OCI-LY3 (cell line): ENCODE results near the gene PIGW.

Experiments
- H2AFZ ChIP-seq: fragments of 200-600, 300-600 bp; shearing (Covaris generic); 2 replicates; pipeline ENCODE4 v1.6.0; 2014; ENCODE audit warnings: antibody characterized with exemption, low read depth, low read length
- H3K27ac ChIP-seq: fragments of 200-600, 300-600 bp; sonication (generic); 2 replicates; pipeline ENCODE4 v1.5.1; 2014; ENCODE audit warnings: mild to moderate bottlenecking, low read length, moderate library complexity, mixed read lengths
- H3K27me3 ChIP-seq: fragments of 200-600, 300-600 bp; sonication (generic); 2 replicates; pipeline ENCODE4 v1.6.1; 2014; ENCODE audit warnings: low read depth, low read length, mixed read lengths
- H3K36me3 ChIP-seq: fragments of 200-600, 300-600 bp; sonication (generic); replicated peaks from 2 replicates; pipeline ENCODE3; 2014; ENCODE audit warnings: low read depth, low read length, mixed read lengths
- H3K4me1 ChIP-seq: fragments of 300-600, 200-600 bp; sonication (generic); 2 replicates; pipeline ENCODE4 v1.6.1; 2014; ENCODE audit warnings: low read length, mixed read lengths
- H3K4me2 ChIP-seq: fragments of 200-600, 300-600 bp; sonication (generic); 2 replicates; pipeline ENCODE4 v1.6.1; 2014; ENCODE audit warnings: low read length, mixed read lengths
- H3K4me3 ChIP-seq: fragments of 300-600, 200-600 bp; sonication (generic); 2 replicates; pipeline ENCODE4 v1.5.1; 2014; ENCODE audit warnings: antibody characterized with exemption, mild to moderate bottlenecking, low read length, moderate library complexity
- H3K79me2 ChIP-seq: fragments of 300-600, 200-600 bp; shearing (Covaris generic); 2 replicates; pipeline ENCODE4 v1.6.1; 2014; ENCODE audit warnings: mild to moderate bottlenecking, low read length, mixed read lengths
- H3K9ac ChIP-seq: fragments of 300-600, 200-600 bp; shearing (Covaris generic); 2 replicates; pipeline ENCODE4 v1.6.0; 2014; ENCODE audit warnings: mild to moderate bottlenecking, low read length, moderate library complexity
- H3K9me3 ChIP-seq: fragments of 200-600, 300-600 bp; shearing (Covaris generic); 2 replicates; pipeline ENCODE4 v1.6.1; 2014; ENCODE audit warnings: low read length, mixed read lengths; ENCODE audit not compliant: insufficient read depth
- H4K20me1 ChIP-seq: fragments of 200-600, 300-600 bp; sonication (generic); 2 replicates; pipeline ENCODE4 v1.6.1; 2016; ENCODE audit warnings: low read length, mixed read lengths; ENCODE audit not compliant: insufficient read depth
- CTCF ChIP-seq: fragments of 200-600, 300-600 bp; sonication (generic); IDR thresholded peaks from 2 replicates; pipeline ENCODE4 v1.5.1; 2014; ENCODE audit warnings: antibody characterized with exemption, low read length, low read depth
- EZH2phosphoT487 ChIP-seq: fragments of 200-600 bp; shearing (Covaris generic); IDR thresholded peaks from 2 replicates; pipeline ENCODE4 v1.6.1; 2018; ENCODE audit warnings: antibody characterized with exemption, mixed run types, low read depth

Gene PIGW

DNA sequence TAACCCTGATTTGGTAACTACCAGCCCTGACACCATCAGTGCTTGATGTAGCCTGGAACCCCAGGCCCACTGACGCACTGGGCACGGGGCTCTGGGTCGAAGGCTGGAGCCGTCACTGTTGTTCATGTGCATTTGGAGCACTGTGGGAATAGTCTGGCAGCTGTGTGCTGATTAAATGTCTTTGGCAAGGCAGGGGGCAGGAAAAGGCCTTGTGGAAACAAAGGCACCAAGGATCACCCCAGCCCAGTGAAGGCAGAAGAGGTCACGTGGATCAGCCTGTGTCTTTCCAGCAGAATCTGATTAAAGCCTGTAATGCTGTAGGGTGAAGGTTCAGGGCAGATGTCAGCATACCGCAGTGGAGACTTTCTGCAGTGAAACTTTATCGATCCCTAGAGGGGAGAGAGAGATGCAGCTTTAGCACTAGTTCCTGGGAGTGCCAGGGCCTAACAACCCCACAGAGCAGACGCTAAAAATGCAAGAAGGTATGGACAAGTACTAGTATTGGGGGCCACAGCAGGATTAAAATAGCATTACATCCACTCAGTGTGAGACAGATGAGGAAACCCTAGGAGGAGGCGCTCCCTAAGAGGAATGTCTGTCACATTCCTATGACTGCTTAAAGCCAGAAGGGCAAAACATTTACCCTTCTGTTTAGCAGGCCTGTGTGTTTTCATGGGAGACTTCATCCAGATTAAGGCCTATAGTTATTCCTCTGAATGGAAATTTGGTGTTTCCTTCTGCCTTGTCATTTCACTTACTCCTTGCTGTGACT lies 38.6 kb upstream of the PIGW start:
- Histone ChIP-seq H3K4me2 (no peak overlapping the region), H3K36me3 (peaks cover 53% of the 10 kb centered on the region), H3K27ac (no peak overlapping the region), H3K9ac (no peak overlapping the region), H2AFZ (no peak overlapping the region), H3K4me3 (no peak overlapping the region), H4K20me1 (peaks cover 3% of the 10 kb centered on the region; the same call in 1 of the 2 replicates), H3K27me3 (no peaks in the 10 kb centered on the region), H3K4me1 (no peaks in the 10 kb centered on the region), H3K9me3 (no peaks in the 10 kb centered on the region), H3K79me2 (peaks cover 11% of the 10 kb centered on the region)
- no peak for TF ChIP-seq CTCF
- no peak for TF ChIP-seq EZH2phosphoT487

DNA sequence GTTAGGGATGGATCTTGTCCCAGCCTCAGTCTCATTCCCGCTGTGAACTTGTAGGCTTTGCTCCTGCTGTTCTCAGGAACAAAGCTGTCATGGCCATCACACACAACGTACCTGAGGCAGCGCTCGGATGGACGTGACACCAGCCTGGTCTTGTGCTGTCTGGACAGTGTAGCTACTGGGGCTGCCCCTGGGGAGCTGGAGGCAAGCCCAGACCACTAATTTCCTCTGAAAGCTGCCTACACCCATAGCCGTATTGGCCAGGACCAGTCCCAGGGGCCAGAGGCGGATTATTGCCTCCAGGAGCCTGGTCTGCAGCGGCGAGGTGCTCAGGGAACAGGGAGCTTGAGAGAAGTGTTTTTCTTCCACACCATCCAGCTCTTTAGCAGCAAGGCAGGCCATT lies 36.6 kb upstream of the PIGW start:
- Histone ChIP-seq H3K9ac (no peak overlapping the region), H3K4me3 (no peak overlapping the region), H3K4me1 (no peaks in the 10 kb centered on the region), H4K20me1 (no peaks in the 10 kb centered on the region), H3K79me2 (no peaks in the 10 kb centered on the region), H3K27ac (no peak overlapping the region), H2AFZ (no peak overlapping the region), H3K4me2 (no peak overlapping the region), H3K9me3 (no peaks in the 10 kb centered on the region), H3K36me3 (peaks cover 44% of the 10 kb centered on the region), H3K27me3 (no peaks in the 10 kb centered on the region)
- TF ChIP-seq CTCF (no peak), EZH2phosphoT487 (no peak)

DNA sequence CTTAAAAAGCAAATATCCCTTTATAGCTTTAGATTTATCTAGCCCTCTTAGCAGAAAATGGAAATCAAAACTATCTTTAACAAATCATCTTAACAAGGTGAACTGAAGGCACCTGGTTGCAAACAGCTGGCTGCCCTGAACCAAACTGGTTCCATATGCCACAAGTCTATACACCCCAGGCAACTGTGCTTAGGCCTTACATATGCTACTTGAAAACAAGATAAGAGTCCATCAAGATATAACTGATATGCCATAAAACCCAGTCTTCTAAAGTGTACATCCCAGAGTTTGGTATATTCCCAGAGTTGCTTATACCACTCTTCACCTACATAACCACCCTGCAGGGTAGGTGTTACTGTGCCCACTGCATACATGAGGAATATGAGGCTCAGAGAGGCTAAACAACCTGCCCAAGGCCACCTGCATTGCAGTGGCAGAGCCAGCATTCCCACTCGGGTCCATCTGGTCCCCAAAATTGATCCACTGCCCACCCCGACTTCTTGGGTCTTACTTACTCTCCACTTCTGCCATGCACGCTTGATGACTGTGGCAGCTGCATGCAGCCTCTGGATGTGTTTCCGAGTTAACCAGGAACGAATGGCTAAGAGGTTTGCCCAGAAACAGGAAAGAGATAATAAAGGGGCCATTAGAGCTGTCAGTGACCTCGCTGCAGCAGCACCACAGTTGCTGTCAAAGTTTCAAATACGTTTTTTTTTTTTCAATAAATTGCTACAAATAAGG lies 36.1 kb upstream of the PIGW start:
- H3K36me3 ChIP-seq, result peaks cover 44% of the 10 kb centered on the region
- H3K79me2 ChIP-seq, result no peaks in the 10 kb centered on the region
- no peaks in the 10 kb centered on the region for H3K27me3 ChIP-seq
- no peak overlapping the region for H3K9ac ChIP-seq
- H3K4me3 ChIP-seq, result no peak overlapping the region
- H3K27ac ChIP-seq, result no peak overlapping the region
- H2AFZ ChIP-seq, result no peak overlapping the region
- no peak overlapping the region for H3K4me2 ChIP-seq
- H3K4me1 ChIP-seq, result no peaks in the 10 kb centered on the region
- no peaks in the 10 kb centered on the region for H3K9me3 ChIP-seq
- H4K20me1 ChIP-seq, result no peaks in the 10 kb centered on the region
- TF ChIP-seq CTCF, result no peak
- TF ChIP-seq EZH2phosphoT487, result no peak

DNA sequence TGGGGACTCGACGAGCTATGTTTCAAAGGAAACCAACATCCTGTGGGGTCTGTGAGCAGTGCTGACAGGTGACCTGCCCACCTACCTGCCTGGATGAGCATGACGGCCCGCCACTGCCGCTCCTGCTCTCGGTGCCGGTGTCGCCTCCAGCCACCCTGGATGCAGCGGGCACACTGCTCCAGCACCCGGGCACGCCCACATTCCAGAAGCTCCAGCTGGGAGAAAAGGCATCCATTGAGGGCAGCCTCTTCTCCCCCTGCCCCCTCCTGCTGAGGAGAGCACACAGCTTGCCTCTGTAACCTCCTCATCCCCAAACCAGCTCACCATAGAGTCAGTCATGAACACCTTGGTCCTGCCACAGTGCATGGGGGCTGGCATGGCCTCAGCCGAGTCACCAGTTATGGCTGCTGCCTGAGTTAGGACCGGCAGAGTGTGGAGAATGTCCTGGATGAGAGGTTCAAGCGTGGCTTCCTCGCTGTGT lies 34.0 kb upstream of the PIGW start:
- no peak overlapping the region for H2AFZ ChIP-seq
- no peaks in the 10 kb centered on the region for H4K20me1 ChIP-seq
- H3K9me3 ChIP-seq, result no peaks in the 10 kb centered on the region
- H3K27ac ChIP-seq, result no peak overlapping the region
- no peaks in the 10 kb centered on the region for H3K79me2 ChIP-seq
- H3K4me3 ChIP-seq, result no peak overlapping the region
- H3K36me3 ChIP-seq, result peaks cover 28% of the 10 kb centered on the region
- no peak overlapping the region for H3K4me2 ChIP-seq
- no peak overlapping the region for H3K9ac ChIP-seq
- H3K4me1 ChIP-seq, result no peaks in the 10 kb centered on the region
- no peaks in the 10 kb centered on the region for H3K27me3 ChIP-seq
- TF ChIP-seq EZH2phosphoT487, result no peak
- TF ChIP-seq CTCF, result no peak
